ENCODE measurements around the gene NEK6. TPM values are rescaled to one million over a fixed set of nuclear protein-coding genes. Genes with fewer than 3 reads are reported as not detected.

NEK6 gene
- total RNA-seq, 1 donor, result 64.3 TPM

DNA sequence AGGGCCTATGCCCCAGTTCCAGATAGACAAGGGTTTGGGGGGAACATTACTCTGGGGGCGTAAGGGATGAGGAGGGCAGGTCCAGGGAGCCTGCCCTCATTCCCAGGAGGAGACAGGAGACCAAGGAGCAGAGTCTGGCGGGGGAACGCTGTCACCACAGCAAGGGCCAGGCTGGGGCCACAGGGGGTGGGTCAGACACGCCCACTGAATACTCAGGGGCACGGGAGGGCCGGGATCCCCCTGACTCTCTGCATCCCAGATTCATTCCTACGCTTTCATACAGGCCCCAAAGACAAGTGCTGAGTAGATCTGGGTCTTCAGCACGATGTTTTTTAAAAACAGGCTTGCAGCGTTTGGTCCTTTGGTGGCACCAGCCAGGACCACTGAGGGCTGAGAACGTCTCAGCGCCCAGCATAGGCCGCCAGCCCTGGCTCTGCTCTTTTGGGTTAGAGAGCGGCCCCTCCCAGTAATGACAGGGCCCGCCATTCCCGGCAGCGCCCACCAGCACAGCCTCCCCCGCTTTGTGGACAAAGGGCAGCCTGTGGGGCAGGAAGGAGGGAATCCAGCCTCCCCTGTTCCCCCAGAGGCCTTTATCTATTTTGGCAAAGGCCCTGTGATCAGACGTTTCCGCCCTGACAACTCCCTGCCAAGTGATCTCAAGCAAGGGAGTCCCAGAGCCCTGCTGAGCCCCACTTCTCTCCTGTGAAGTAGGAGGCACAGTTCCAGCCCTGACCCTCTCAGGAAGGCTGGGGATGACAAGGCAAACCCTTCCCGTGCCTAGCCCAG lies 24.9 kb downstream of the NEK6 start:
- peak; percentile 95 for DNase-seq (ENCODE audit: low read depth)
- H3K4me3 ChIP-seq (ENCODE audit: low read depth, low read length), result no peak overlapping the region
- TF ChIP-seq, protein P1, sequence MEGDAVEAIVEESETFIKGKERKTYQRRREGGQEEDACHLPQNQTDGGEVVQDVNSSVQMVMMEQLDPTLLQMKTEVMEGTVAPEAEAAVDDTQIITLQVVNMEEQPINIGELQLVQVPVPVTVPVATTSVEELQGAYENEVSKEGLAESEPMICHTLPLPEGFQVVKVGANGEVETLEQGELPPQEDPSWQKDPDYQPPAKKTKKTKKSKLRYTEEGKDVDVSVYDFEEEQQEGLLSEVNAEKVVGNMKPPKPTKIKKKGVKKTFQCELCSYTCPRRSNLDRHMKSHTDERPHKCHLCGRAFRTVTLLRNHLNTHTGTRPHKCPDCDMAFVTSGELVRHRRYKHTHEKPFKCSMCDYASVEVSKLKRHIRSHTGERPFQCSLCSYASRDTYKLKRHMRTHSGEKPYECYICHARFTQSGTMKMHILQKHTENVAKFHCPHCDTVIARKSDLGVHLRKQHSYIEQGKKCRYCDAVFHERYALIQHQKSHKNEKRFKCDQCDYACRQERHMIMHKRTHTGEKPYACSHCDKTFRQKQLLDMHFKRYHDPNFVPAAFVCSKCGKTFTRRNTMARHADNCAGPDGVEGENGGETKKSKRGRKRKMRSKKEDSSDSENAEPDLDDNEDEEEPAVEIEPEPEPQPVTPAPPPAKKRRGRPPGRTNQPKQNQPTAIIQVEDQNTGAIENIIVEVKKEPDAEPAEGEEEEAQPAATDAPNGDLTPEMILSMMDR (IDR thresholded peaks at IDR 0.05; ENCODE audit: insufficient read depth, low read length), result no peak

DNA sequence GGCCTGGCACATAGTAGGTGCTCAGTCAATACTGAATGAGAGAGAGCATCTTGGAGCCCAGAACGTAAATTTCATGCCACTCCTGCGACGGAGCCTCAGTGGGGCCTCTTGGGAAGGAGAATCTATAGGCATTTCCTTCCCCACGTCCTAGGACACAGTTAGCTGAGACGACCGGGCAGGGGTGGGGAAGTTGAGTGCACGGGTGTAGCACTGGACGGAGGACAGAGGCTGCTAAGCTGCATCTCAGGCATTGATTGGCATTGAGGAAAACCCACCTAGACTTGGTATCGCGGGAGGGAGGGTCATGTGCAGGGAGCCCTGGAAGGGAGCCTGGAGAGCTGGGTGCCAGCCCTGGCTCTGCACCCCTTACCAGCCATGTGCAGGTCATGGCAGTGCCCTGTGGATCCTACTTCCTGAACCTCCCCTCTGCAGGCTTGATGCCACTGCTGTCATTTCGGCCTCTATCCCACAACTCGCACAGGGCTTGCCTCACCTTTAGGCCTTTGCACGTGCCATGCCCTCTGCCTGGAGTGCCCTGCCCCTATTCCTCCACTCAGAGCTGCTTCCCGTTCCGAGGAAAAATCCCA lies 25.6 kb downstream of the NEK6 start:
- no peak for DNase-seq (ENCODE audit: low read depth)
- H3K4me3 ChIP-seq (ENCODE audit: low read depth, low read length), result no peak overlapping the region
- TF ChIP-seq, protein P1 (IDR thresholded peaks at IDR 0.05; ENCODE audit: insufficient read depth, low read length), result no peak

DNA sequence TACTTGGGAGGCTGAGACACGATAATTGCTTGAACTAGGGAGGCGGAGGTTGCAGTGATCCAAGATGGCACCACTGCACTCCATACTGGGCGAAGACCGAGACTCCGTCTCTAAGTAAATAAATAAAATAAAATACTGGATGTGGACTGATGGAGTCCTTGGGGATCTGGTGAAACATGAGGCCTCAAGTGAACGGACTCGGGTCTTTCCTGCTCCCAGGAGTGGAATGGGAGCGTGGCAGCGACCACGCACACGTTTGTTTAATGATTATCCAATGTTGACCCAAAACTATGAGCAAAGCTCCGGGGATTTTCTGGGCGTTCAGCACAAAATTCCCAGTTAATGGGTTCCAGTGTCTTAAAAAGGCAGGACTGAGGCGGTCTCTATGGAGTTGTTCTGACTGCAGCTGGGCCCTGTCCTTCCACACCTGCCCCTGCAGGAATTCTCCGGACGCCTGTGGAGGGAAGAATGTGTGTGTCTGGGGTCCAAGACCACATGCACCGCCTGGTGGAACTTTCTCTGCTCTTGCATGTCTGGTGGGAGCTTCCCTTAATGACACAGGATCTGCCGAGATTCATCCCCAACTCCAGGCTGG lies 26.6 kb downstream of the NEK6 start:
- TF ChIP-seq, protein P1 (IDR thresholded peaks at IDR 0.05; ENCODE audit: insufficient read depth, low read length), result no peak
- no peak overlapping the region for H3K4me3 ChIP-seq (ENCODE audit: low read depth, low read length)
- peak; percentile 49 for DNase-seq (ENCODE audit: low read depth)

DNA sequence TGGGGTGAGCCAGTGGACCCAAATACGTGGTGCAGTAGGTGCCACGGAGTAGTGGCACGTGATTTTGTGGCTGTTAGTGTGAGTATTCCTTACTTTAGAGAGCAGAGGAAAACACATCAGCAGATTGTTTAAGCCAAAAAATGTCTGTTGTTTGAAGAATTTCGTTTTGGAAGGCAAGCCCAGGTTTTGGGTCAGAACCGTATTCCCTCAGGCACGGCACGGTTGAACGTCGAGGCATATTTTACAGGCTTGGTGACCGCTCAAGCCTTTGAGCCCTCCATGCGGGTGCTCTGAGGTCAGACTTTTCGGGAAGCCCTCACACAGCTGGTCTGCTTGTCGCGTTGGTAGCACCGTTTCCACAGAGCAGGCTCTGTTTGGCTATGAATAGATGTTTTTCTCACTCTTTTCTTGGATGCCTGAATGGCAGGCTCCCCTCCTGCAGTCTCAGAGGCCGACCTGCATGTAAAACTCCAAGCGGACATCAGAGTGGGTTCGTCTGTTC lies 27.2 kb downstream of the NEK6 start:
- peak; percentile 88 for DNase-seq (ENCODE audit: low read depth)
- TF ChIP-seq, protein P1 (IDR thresholded peaks at IDR 0.05; ENCODE audit: insufficient read depth, low read length), result no peak
- no peak overlapping the region for H3K4me3 ChIP-seq (ENCODE audit: low read depth, low read length)

DNA sequence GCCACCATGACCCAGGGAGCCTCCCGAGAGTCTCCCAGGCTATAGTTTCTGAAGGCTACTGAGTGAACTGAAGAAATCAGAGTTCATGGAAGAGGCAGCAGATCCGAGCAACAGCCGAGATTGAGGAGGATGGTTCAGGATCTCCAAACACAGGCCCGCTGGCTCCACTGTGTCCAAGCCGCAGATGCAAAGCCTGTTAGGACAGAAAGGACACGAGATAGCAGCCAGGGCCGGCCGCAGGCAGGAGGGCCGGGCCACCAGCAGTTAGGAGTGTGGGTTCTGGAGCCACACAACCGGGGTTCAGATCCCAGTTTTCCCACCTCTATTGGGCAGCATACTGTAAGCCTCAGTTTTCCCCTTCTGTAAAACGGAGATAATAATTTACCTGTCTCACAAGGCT lies 27.7 kb downstream of the NEK6 start:
- H3K4me3 ChIP-seq (ENCODE audit: low read depth, low read length), result no peak overlapping the region
- TF ChIP-seq, protein P1 (IDR thresholded peaks at IDR 0.05; ENCODE audit: insufficient read depth, low read length), result no peak
- no peak for DNase-seq (ENCODE audit: low read depth)

DNA sequence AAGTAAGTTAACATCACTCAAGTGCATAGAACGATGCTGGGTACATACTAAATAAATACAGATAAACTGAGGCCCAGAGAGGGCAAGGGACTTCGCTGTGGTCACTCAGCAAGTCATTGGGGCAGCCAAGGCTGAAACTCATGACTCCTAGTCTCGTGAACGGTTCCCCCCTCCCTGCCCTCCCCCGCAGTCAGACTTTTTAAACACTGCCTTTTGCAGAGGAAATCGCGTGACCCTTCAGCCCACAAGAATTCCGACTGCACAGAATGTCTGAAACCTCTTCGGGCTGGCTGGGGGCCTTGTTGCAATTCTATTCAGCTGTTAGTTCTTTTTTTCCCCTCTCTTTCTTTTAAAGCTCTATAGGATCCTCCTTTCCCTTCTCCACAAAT lies 28.1 kb downstream of the NEK6 start:
- TF ChIP-seq, protein P1 (IDR thresholded peaks at IDR 0.05; ENCODE audit: insufficient read depth, low read length), result no peak
- no peak overlapping the region for H3K4me3 ChIP-seq (ENCODE audit: low read depth, low read length)
- peak; percentile 97 for DNase-seq (ENCODE audit: low read depth)

All from fibroblast of the aortic adventitia (primary cell).